GM12891 (cell line): ENCODE measurements around the gene GUCA1A.

ENCODE experiments used
- PAX5 ChIP-seq: IDR thresholded peaks from 2 replicates; pipeline ENCODE4 v1.6.1; 2011; ENCODE audit warnings: low read length, moderate library complexity, mild to moderate bottlenecking; ENCODE audit not compliant: insufficient read depth, severe bottlenecking
- POLR2A ChIP-seq: IDR thresholded peaks from 2 replicates; pipeline ENCODE4 v1.6.1; 2011; ENCODE audit warnings: low read depth, low read length, control low read depth
- POLR2AphosphoS5 ChIP-seq: IDR thresholded peaks from 2 replicates; pipeline ENCODE4 v1.6.1; 2011; ENCODE audit warnings: low read depth, low read length, control low read depth
- TAF1 ChIP-seq: IDR thresholded peaks from 2 replicates; pipeline ENCODE4 v1.6.1; 2011; ENCODE audit warnings: low read depth, low read length, control low read depth

DNA sequence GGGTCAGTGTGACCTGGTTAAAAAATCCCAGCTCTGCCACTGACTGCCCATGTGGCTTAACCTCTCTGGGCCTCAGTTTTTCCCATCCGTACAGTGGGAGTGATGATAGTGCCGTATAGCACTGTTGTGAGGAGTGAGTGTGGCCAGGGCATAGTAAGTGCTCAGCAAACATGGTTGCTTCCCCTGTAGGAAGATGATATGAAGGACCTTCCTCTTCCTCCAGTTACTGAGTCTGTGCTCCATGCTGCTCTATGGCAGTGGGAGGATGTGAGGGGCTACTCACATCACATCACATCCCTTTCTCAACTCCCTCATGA lies 43.8 kb upstream of the GUCA1A start:
- TF ChIP-seq TAF1 (no peak), POLR2A (no peak), POLR2AphosphoS5 (no peak), PAX5 (no peak)
